ENCODE measurements around the gene ANXA6. TPM values are rescaled to one million over a fixed set of nuclear protein-coding genes. Genes with fewer than 3 reads are reported as not detected.

ANXA6 gene
- total and polyA plus RNA-seq, 2 of the 4 experiments (the other 2 are of a cell fraction), result 355 to 610 TPM

DNA sequence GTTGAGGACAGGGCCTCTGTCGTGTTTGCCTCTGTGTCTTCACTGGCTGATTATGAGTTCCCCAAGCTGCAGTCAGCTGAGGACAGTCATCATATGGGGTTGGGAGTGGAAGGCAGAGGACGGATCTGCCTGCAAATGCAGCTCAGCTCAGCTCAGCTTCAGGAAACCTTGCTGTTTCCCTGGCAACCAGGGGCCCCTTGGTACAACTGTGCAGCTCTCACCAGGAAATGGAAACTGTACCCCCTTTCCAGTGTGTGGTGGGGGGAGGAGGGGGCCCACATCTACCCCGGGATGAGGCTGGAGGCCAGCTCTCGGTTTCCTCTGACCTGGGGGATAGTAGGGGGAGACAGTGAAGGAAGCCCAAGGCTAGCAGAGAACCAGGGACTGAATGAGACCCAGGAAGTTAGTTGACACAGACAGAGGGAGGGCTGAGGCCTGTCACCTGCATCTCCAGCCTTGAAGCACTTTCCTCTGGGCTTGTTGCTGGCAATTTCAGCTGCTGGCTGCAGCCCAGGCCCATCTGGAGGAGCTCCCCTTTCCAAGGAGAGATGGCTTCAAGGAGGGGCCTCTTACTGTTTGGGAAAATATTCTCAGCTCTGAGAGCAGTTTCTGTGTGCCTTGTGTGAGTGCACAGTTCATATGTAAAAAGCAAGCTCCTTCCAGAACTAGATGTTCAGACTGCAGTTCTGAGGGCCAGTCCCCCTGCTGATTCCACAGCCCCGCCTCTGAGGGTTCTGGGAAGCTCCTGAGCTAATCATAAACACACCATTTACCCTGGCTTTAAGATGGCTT is 6.9 kb downstream of the ANXA6 start:
- intact Hi-C loops (cut with micrococcal nuclease), result no loop called here
- in situ Hi-C loops (cut with MboI; ENCODE audit: low sequenced_read_pairs), result no loop called here
- Histone ChIP-seq H3K4me1 (ENCODE audit: control insufficient read depth, insufficient read depth, low read length) (peaks cover 32% of the 10 kb centered on the region), H2AFZ (replicated peaks; ENCODE audit: low read length, poor library complexity) (no peak overlapping the region), H2BK20ac (ENCODE audit: low read depth, low read length) (no peak overlapping the region), H3K4ac (ENCODE audit: low read depth, low read length) (no peak overlapping the region), H3K27ac (ENCODE audit: insufficient read depth, low read length) (peak overlapping the region; percentile 34; the same call in 1 of the 2 replicates), H2AK5ac (ENCODE audit: low read depth, low read length) (no peak overlapping the region), H3K9ac (ENCODE audit: low read depth, low read length) (no peak overlapping the region; the same call in 1 of the 2 replicates), H4K20me1 (ENCODE audit: insufficient read depth, low read length) (peaks cover 100% of the 10 kb centered on the region), H3K4me2 (ENCODE audit: low read depth, low read length) (peak overlapping the region; percentile 25), H3K79me1 (ENCODE audit: low read depth in 1 of 2, low read length in 2 of 2) (peaks cover 31 to 97% of the 10 kb centered on the region in 2 experiments), H2BK15ac (ENCODE audit: low read depth, low read length) (no peak overlapping the region), H4K5ac (ENCODE audit: low read depth, low read length) (no peak overlapping the region), H3K9me3 (ENCODE audit: control insufficient read depth, insufficient read depth, low read length) (no peaks in the 10 kb centered on the region), H3K18ac (ENCODE audit: low read depth, low read length) (no peak overlapping the region), H2BK5ac (ENCODE audit: low read depth, low read length, poor library complexity, severe bottlenecking) (peak overlapping the region; percentile 0), H4K91ac (ENCODE audit: insufficient read depth, low read depth, low read length) (no peak overlapping the region), H3K36me3 (ENCODE audit: control insufficient read depth, insufficient read depth, low read length) (peaks cover 35% of the 10 kb centered on the region), H3K23ac (ENCODE audit: low read depth, low read length) (peak overlapping the region; percentile 84), H3K56ac (ENCODE audit: extremely low read depth, insufficient read depth, low read length) (no peak overlapping the region), H3K27me3 (ENCODE audit: control insufficient read depth, insufficient read depth, low read length) (no peaks in the 10 kb centered on the region), H3K4me3 (ENCODE audit: insufficient read depth, low read depth, low read length) (no peak overlapping the region), H3K14ac (replicated peaks; ENCODE audit: low read depth, low read length) (no peak overlapping the region), H4K8ac (ENCODE audit: low read depth in 2 of 2, low read length in 2 of 2) (no peak overlapping the region), H2AK9ac (replicated peaks; ENCODE audit: low read depth, low read length, poor library complexity) (no peak overlapping the region), H3K9me1 (ENCODE audit: insufficient read depth, low read length) (peaks cover 48% of the 10 kb centered on the region), H2BK120ac (ENCODE audit: low read depth, low read length) (no peak overlapping the region)
- TF ChIP-seq POLR2A (IDR thresholded peaks at IDR 0.05; ENCODE audit: low read depth, low read length) (no peak), RCOR1 (IDR thresholded peaks at IDR 0.05; ENCODE audit: insufficient replicate concordance, low read length) (no peak), FOS (IDR thresholded peaks at IDR 0.05; ENCODE audit: low read depth, low read length) (no peak), BHLHE40 (IDR thresholded peaks at IDR 0.05; ENCODE audit: low read depth, low read length) (no peak), RFX5 (IDR thresholded peaks at IDR 0.05; ENCODE audit: low read depth, low read length) (no peak), CHD1 (IDR thresholded peaks at IDR 0.05; ENCODE audit: low read depth, low read length) (no peak)
- TF ChIP-seq, protein P1, sequence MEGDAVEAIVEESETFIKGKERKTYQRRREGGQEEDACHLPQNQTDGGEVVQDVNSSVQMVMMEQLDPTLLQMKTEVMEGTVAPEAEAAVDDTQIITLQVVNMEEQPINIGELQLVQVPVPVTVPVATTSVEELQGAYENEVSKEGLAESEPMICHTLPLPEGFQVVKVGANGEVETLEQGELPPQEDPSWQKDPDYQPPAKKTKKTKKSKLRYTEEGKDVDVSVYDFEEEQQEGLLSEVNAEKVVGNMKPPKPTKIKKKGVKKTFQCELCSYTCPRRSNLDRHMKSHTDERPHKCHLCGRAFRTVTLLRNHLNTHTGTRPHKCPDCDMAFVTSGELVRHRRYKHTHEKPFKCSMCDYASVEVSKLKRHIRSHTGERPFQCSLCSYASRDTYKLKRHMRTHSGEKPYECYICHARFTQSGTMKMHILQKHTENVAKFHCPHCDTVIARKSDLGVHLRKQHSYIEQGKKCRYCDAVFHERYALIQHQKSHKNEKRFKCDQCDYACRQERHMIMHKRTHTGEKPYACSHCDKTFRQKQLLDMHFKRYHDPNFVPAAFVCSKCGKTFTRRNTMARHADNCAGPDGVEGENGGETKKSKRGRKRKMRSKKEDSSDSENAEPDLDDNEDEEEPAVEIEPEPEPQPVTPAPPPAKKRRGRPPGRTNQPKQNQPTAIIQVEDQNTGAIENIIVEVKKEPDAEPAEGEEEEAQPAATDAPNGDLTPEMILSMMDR (conservative IDR thresholded peaks at IDR 0.05; ENCODE audit: low read depth, low read length), result no peak
- dilution Hi-C loops (cut with HindIII; ENCODE audit: low sequenced_read_pairs, unreplicated experiment), result no loop called here
- no TSS peak for BruUV-seq (replicated peaks)
- ATAC-seq (ENCODE audit: low read depth) (peak; percentile 61), DNase-seq (peak; percentile 47)
- POLR2A ChIA-PET (ENCODE audit: unreplicated experiment), result interaction anchor here (0.6 to 1.2 kb wide), 2 partner anchors 12 to 26 kb away, joined by 3 to 9 read pairs; no protein-coding TSS in a partner anchor
- CTCF ChIA-PET, result interaction anchor here (0.9 to 1.1 kb wide), 3 partner anchors 25 to 36 kb away, joined by 3 to 5 read pairs (median 4); no protein-coding TSS in a partner anchor
- 57% methylated on average over 1 of the region's 5 CpGs; no CpG with 5 or more reads in 1 of the 2 experiments for WGBS, 2 experiments (ENCODE audit: extremely low coverage in 2 of 2, insufficient read length in 1 of 2)

All from IMR-90 (cell line).